HepG2 (cell line): ENCODE data around the gene ZNF217. TPM values are rescaled to one million over a fixed set of nuclear protein-coding genes. Genes with fewer than 3 reads are reported as not detected.
A peak's percentile ranks its signal among the peaks of the same experiment; 100 is the strongest.

Source experiments
- AGO1 ChIP-seq: fragments of 200-400 bp; formaldehyde crosslinking; IDR thresholded peaks from 2 replicates; pipeline ENCODE4 v1.6.1; 2017; ENCODE audit warnings: mild to moderate bottlenecking, low read depth, low read length, moderate library complexity; ENCODE audit not compliant: poor library complexity, severe bottlenecking
- ATAD3A ChIP-seq: sonication (generic); formaldehyde crosslinking; IDR thresholded peaks from 2 replicates; pipeline ENCODE4 v1.4.0; 2020; ENCODE audit warnings: missing genetic modification reagents
- HOXA5 ChIP-seq: sonication (generic); formaldehyde crosslinking; IDR thresholded peaks from 2 replicates; pipeline ENCODE4 v1.4.0; 2020; ENCODE audit warnings: missing genetic modification reagents
- KAT2B ChIP-seq: fragments of 150-350 bp; IDR thresholded peaks from 2 replicates; pipeline ENCODE4 v1.6.1; 2014; ENCODE audit warnings: low read depth, low read length, borderline replicate concordance
- ZNF17 ChIP-seq: sonication (generic); formaldehyde crosslinking; IDR thresholded peaks from 2 replicates; pipeline ENCODE4 v1.5.0; 2020; ENCODE audit warnings: mild to moderate bottlenecking, missing genetic modification reagents
- ZNF264 ChIP-seq: sonication (generic); formaldehyde crosslinking; IDR thresholded peaks from 2 replicates; pipeline ENCODE4 v1.4.0; 2020; ENCODE audit warnings: missing genetic modification reagents
- ZNF350 ChIP-seq: sonication (generic); formaldehyde crosslinking; IDR thresholded peaks from 2 replicates; pipeline ENCODE4 v1.4.0; 2020; ENCODE audit warnings: mild to moderate bottlenecking, low read depth, missing genetic modification reagents, borderline replicate concordance
- ZNF510 ChIP-seq: sonication (generic); formaldehyde crosslinking; IDR thresholded peaks from 2 replicates; pipeline ENCODE4 v1.4.0; 2020; ENCODE audit warnings: low read depth, mild to moderate bottlenecking, missing genetic modification reagents
- ZNF589 ChIP-seq: sonication (generic); formaldehyde crosslinking; conservative IDR thresholded peaks from 2 replicates; pipeline ENCODE4 v1.8.0; 2022; ENCODE audit warnings: mild to moderate bottlenecking, moderate library complexity, missing genetic modification reagents
- ZNF670 ChIP-seq: sonication (generic); formaldehyde crosslinking; IDR thresholded peaks from 2 replicates; pipeline ENCODE4 v1.8.0; 2022; ENCODE audit warnings: mild to moderate bottlenecking, missing genetic modification reagents, borderline replicate concordance
- polyA plus RNA-seq, 8 experiments: library from polyadenylated mRNA; depleted of rRNA in 3 of 8; stranded (reverse) in 7 of 8; unstranded in 1 of 8; fragments of >200 nt; fragmentation: Illumina TruSeq in 4 of 8; extraction: Trizol in 4 of 8; gene quantifications; 2 replicates each; pipeline versions ENCODE4 v1.2.1 to v1.2.3, GENCODE V29; 2011 to 2016; ENCODE audit warnings: low read depth in 4 of 8, missing spikeins in 1 of 8, mixed read lengths in 1 of 8; ENCODE audit not compliant: insufficient read depth in 1 of 8
- total RNA-seq, 5 experiments: library from RNA; depleted of rRNA; stranded (reverse); fragments of >200 nt; fragmentation: Illumina TruSeq; extraction: Trizol; gene quantifications; 2 replicates each; pipeline ENCODE4 v1.2.3, GENCODE V29; 2016; ENCODE audit warnings: low read depth in 1 of 5
- TF ChIP-seq, protein P1 (sequence below): sonication (generic); formaldehyde crosslinking; IDR thresholded peaks from 2 replicates; pipeline ENCODE4 v1.4.0; 2020; ENCODE audit warnings: missing genetic modification reagents, mild to moderate bottlenecking, borderline replicate concordance
- TF ChIP-seq, protein P2 (sequence below): sonication (generic); formaldehyde crosslinking; IDR thresholded peaks from 2 replicates; pipeline ENCODE4 v1.4.0; 2020; ENCODE audit warnings: mild to moderate bottlenecking, missing genetic modification reagents, borderline replicate concordance
- TF ChIP-seq, protein P3 (sequence below): sonication (generic); formaldehyde crosslinking; IDR thresholded peaks from 2 replicates; pipeline ENCODE4 v1.4.0; 2020; ENCODE audit warnings: mild to moderate bottlenecking, missing genetic modification reagents
- TF ChIP-seq, protein P4 (sequence below): sonication (generic); formaldehyde crosslinking; IDR thresholded peaks from 2 replicates; pipeline ENCODE4 v1.4.0; 2020; ENCODE audit warnings: missing genetic modification reagents, borderline replicate concordance

Gene ZNF217
- total and polyA plus RNA-seq, 2 of the 13 experiments (the other 11 are each of a cell fraction or from before 2014, with no cell fraction given): 22.3 to 29.8 TPM

DNA sequence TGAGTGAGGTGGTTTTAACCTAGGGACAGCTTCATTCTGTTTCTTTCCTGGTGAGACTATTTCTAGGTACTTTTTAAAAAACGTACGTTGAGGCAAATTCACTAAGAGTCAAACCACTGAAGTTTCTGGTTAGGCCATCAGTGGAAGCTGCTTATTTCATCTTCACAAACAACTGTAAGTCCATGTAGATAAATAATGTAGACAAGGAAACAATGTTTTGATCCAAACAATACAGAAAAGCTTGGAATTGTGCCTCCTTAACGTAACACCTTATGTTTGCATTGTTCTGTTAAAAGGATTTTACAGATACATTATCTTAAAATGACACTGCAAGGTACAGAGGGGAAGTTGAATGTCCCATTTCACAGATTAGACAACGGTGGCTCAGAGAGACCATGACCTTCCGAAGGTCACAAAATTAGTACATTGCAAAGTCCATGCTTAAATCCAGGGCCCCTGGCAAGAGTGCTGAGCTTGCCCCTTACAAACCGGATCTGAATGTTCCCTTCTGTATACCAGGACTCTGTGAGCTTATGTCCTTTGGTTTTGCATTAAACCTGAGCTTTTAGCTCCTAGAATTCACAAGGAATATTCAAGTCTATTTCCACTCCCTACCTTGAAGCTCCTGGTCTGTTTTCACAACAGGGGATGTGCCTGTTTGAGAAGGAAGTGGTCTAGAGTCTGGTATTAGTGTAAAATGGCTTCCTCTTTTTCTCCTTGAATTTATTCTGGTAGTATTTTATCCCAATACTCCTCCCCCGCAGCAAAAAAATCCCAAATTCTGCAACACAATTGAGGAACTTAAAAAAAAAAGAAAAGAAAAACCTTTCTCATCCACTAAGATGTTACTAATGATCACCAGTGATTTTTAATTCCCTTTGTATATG is 28.9 kb upstream of the ZNF217 start (continued):
- TF ChIP-seq, protein P1, sequence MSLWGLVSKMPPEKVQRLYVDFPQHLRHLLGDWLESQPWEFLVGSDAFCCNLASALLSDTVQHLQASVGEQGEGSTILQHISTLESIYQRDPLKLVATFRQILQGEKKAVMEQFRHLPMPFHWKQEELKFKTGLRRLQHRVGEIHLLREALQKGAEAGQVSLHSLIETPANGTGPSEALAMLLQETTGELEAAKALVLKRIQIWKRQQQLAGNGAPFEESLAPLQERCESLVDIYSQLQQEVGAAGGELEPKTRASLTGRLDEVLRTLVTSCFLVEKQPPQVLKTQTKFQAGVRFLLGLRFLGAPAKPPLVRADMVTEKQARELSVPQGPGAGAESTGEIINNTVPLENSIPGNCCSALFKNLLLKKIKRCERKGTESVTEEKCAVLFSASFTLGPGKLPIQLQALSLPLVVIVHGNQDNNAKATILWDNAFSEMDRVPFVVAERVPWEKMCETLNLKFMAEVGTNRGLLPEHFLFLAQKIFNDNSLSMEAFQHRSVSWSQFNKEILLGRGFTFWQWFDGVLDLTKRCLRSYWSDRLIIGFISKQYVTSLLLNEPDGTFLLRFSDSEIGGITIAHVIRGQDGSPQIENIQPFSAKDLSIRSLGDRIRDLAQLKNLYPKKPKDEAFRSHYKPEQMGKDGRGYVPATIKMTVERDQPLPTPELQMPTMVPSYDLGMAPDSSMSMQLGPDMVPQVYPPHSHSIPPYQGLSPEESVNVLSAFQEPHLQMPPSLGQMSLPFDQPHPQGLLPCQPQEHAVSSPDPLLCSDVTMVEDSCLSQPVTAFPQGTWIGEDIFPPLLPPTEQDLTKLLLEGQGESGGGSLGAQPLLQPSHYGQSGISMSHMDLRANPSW: peak; percentile 71; the same call in 1 of the 2 replicates
- TF ChIP-seq, protein P2, sequence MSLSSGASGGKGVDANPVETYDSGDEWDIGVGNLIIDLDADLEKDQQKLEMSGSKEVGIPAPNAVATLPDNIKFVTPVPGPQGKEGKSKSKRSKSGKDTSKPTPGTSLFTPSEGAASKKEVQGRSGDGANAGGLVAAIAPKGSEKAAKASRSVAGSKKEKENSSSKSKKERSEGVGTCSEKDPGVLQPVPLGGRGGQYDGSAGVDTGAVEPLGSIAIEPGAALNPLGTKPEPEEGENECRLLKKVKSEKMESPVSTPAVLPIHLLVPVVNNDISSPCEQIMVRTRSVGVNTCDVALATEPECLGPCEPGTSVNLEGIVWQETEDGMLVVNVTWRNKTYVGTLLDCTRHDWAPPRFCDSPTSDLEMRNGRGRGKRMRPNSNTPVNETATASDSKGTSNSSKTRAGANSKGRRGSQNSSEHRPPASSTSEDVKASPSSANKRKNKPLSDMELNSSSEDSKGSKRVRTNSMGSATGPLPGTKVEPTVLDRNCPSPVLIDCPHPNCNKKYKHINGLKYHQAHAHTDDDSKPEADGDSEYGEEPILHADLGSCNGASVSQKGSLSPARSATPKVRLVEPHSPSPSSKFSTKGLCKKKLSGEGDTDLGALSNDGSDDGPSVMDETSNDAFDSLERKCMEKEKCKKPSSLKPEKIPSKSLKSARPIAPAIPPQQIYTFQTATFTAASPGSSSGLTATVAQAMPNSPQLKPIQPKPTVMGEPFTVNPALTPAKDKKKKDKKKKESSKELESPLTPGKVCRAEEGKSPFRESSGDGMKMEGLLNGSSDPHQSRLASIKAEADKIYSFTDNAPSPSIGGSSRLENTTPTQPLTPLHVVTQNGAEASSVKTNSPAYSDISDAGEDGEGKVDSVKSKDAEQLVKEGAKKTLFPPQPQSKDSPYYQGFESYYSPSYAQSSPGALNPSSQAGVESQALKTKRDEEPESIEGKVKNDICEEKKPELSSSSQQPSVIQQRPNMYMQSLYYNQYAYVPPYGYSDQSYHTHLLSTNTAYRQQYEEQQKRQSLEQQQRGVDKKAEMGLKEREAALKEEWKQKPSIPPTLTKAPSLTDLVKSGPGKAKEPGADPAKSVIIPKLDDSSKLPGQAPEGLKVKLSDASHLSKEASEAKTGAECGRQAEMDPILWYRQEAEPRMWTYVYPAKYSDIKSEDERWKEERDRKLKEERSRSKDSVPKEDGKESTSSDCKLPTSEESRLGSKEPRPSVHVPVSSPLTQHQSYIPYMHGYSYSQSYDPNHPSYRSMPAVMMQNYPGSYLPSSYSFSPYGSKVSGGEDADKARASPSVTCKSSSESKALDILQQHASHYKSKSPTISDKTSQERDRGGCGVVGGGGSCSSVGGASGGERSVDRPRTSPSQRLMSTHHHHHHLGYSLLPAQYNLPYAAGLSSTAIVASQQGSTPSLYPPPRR (CRISPR knock-in tag): peak; percentile 74; the same call in 1 of the 2 replicates
- TF ChIP-seq ZNF670 (no peak; the same call in 1 of the 2 replicates), KAT2B (no peak), ZNF264 (peak; percentile 74), ZNF350 (CRISPR knock-in tag) (no peak), ZNF589 (CRISPR knock-in tag) (no peak), ZNF17 (CRISPR knock-in tag) (no peak), ZNF510 (CRISPR knock-in tag) (no peak), AGO1 (no peak), ATAD3A (CRISPR knock-in tag) (no peak), HOXA5 (CRISPR knock-in tag) (0 out of 2 replicates have a peak, but pooled peaks have one; percentile 35)
- TF ChIP-seq, protein P3, sequence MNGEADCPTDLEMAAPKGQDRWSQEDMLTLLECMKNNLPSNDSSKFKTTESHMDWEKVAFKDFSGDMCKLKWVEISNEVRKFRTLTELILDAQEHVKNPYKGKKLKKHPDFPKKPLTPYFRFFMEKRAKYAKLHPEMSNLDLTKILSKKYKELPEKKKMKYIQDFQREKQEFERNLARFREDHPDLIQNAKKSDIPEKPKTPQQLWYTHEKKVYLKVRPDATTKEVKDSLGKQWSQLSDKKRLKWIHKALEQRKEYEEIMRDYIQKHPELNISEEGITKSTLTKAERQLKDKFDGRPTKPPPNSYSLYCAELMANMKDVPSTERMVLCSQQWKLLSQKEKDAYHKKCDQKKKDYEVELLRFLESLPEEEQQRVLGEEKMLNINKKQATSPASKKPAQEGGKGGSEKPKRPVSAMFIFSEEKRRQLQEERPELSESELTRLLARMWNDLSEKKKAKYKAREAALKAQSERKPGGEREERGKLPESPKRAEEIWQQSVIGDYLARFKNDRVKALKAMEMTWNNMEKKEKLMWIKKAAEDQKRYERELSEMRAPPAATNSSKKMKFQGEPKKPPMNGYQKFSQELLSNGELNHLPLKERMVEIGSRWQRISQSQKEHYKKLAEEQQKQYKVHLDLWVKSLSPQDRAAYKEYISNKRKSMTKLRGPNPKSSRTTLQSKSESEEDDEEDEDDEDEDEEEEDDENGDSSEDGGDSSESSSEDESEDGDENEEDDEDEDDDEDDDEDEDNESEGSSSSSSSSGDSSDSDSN (CRISPR knock-in tag): 0 out of 2 replicates have a peak, but pooled peaks have one; percentile 36
- TF ChIP-seq, protein P4, sequence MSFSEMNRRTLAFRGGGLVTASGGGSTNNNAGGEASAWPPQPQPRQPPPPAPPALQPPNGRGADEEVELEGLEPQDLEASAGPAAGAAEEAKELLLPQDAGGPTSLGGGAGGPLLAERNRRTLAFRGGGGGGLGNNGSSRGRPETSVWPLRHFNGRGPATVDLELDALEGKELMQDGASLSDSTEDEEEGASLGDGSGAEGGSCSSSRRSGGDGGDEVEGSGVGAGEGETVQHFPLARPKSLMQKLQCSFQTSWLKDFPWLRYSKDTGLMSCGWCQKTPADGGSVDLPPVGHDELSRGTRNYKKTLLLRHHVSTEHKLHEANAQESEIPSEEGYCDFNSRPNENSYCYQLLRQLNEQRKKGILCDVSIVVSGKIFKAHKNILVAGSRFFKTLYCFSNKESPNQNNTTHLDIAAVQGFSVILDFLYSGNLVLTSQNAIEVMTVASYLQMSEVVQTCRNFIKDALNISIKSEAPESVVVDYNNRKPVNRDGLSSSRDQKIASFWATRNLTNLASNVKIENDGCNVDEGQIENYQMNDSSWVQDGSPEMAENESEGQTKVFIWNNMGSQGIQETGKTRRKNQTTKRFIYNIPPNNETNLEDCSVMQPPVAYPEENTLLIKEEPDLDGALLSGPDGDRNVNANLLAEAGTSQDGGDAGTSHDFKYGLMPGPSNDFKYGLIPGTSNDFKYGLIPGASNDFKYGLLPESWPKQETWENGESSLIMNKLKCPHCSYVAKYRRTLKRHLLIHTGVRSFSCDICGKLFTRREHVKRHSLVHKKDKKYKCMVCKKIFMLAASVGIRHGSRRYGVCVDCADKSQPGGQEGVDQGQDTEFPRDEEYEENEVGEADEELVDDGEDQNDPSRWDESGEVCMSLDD (CRISPR knock-in tag): no peak
